GM18873 (cell line): ENCODE results near the gene GNG4.
A peak's percentile ranks its signal among the peaks of the same experiment; 100 is the strongest.
"Not testable (repeated sequence)": the region's sequence is repeated elsewhere in the genome, so short reads cannot be mapped to it uniquely, and the experiment has no call there.

Experiments used
- ATAC-seq: cut with Tn5 transposase; IDR thresholded peaks from one replicate; pipeline ENCODE4 v1.9.1; 2021; ENCODE audit warnings: mild to moderate bottlenecking, moderate library complexity, moderate number of reproducible peaks; ENCODE audit not compliant: unreplicated experiment, low FRiP score

The GNG4 gene

DNA sequence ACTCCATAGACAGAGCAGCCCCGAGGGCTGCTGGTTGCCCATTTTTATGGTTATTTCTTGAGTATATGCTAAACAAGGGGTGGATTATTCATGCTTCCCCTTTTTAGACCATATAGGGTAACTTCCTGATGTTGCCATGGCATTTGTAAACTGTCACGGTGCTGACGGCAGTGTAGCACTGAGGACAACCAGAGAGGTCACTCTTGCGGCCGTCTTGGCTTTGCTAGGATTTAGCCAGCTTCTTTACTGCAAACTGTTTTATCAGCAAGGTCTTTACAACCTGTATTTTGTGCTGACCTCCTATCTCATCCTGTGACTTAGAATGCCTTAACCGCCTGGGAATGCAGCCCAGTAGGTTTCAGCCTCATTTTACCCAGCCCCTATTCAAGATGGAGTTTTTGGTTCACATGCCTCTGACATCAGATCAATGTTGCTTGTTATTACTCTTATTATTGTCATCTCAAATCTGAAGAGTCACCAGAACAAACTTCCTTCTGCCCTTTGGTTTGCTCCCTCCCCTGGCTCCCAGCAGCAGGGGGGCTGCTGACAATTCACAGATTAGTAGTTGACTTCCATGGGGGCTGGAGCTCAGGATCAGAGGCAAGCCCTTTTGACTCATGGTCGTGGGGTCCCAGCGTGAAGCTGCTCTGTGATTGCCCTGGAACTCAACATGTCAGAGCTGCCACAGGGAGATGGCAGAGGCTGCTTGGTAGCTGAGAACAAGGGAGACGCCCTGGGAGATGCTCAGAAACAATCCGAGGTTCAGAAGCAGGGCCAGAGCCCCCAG lies 103.0 kb downstream of the GNG4 start:
- not testable (repeated sequence) for ATAC-seq

DNA sequence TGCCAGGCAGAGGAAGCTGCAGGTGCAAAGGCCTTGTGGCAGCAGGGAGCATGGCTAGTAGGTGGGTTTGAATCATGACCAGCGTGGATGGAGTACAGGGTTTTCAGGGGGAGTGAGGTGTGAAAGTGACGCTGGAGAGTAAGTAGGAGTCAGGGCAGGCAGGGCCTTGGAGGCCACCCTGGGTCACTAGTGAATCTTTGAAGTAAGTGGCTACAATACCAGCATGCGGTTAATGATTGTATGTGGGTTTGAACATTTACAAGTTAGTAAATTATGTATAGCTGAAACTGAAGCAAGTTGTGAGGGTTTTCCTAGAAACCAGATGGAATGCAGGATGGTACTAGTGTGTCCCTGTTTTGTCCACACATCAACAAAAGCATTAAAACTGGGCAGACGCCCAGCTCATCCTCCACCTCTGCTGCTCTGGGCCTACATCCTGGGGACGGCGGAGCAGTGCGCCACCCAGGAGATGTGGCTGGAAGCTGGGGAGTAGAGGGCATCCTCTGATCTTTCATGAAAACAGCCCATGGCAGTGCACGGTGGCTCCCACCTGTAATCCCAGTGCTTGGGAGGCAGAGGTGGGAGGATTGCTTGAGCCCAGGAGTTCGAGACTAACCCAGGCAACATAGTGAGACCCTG lies 104.2 kb downstream of the GNG4 start:
- ATAC-seq: no peak

DNA sequence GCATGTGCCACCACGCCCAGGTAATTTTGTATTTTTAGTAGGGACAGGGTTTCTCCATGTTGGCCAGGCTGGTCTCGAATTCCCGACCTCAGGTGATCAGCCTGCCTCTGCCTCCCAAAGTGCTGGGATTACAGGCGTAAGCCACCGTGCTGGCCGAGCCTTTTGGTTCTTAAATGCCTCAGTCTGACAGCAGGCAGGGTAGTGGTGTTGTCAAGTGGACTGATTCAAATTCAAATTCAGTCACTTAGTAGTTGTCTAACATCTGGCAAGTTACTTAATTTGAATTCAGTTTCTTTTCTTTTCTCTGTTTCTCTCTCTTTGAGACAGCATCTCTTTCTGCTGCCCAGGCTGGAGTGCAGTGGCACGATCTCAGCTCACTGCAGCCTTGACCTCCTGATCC lies 106.7 kb downstream of the GNG4 start:
- not testable (repeated sequence) for ATAC-seq

DNA sequence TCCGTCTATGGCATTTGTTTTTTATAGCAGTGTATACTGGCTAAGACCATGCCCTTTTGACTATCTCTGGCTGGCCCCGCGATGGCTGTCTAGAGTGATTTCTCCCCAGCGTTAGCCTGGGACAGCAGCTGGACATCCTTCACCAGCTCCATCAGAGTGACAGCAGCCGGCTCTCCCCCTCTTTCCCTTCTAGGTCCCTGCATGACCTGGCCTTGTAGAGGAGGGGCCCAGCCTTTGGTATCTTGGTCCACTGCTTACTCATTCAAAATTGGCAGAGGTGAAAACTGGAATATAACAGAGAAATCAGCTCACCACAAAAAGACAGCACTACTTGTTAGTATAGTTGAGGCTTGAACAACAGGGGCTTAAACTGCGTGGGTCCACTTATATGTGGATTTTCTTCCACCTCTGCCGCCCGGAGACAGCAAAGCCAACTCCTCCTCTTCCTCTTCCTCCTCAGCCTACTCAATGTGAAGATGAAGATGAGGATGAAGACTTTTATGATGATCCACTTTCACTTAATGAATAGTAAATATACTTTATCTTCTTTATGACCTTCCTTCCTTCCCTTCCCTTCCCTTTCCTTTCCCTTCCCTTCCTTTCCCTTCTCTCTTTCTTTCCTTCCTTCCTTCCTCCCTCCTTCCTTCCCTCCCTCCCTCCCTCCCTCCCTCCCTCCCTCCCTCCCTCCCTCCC lies 116.0 kb downstream of the GNG4 start:
- ATAC-seq: no peak

DNA sequence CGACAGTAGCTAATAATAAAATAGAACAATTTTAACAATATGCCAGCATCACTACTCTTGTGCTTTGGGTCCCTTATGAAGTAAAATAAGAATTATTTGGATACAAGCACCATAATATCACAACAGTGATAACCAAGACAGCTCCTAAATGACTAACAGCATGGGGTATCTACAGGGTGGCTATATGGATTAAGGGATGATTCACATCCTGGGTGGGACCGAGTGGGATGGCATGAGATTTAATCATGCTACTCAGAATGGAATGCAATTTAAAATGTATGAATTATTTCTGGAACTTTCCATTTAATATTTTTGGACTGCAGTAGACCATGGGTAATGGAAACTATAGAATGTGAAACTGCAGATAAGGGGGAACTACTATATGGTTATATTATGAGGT lies 117.2 kb downstream of the GNG4 start:
- ATAC-seq: no peak

DNA sequence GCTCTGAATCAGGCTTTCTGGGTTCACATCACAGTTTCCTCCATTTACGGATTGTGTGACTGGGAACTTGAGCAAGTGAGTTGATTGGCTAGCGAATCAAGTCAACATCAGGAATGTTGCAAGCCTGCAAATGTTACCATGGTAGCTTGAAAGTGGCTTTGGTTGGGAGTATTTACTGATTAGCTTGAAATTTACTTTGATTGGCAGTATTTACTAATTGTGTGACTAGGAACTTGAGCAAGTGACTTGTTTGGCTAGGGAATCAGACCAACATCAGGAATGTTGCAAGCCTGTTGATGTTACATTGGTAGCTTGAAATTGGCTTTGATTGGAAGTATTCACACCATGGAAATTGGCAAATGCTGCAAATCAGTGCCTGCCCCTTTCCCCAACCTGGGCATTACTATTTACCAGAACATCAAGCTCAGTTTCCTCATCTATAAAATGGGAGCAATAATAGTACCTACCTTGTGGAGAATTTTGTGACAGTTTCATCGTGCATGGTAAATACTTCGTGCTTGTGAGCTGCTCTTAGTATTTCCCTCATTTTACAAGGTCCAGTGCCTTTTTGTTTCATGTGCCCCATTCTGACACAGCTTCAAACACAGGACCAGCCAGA lies 122.3 kb downstream of the GNG4 start:
- ATAC-seq: no peak

DNA sequence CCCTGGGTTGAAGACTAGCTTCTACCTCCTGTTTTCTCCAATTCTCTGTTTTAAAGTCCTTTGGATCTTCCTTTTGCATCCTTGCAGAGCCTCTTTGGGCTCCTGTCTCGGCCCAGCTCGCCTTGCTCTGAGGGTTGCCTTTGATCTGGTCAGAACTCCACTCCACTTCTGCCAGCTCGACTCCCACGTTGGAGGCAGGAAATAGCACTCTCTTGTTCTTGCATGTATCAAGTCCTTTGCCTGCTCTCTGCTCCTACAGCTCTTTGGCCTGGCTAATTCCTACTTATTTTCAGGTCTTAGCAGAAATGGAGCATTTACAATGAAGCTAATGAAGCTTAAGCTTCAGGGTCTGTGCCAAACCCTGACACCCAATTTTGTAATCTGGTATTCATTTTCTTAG lies 124.3 kb downstream of the GNG4 start:
- no peak for ATAC-seq

DNA sequence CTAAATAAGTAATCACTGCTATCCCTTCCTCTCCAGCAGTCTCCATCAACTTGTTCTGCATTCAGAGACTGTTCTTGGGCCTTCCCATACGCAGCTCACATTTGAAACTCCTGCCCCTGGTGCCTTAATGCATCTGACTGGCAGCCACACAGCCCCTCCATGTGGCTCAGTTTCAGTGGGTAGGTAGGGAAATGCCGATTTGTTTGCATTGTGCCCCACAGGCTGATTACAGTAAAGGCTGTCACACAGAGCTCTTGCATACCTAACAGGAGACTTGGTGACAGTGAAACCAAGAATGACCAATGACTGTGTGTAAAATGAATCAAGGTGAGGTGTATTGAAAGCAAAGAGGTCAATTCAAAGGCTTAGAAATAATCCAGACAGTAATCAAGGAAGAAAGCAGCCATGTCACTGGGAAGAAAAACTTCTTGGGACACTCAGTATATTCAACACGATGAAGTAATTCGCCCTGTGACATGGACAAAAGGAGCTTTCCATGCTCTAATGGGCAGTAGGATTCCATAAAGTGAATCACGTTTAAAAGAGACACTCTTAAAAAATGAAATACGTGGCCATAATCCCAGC lies 132.6 kb downstream of the GNG4 start:
- peak; percentile 62 for ATAC-seq

DNA sequence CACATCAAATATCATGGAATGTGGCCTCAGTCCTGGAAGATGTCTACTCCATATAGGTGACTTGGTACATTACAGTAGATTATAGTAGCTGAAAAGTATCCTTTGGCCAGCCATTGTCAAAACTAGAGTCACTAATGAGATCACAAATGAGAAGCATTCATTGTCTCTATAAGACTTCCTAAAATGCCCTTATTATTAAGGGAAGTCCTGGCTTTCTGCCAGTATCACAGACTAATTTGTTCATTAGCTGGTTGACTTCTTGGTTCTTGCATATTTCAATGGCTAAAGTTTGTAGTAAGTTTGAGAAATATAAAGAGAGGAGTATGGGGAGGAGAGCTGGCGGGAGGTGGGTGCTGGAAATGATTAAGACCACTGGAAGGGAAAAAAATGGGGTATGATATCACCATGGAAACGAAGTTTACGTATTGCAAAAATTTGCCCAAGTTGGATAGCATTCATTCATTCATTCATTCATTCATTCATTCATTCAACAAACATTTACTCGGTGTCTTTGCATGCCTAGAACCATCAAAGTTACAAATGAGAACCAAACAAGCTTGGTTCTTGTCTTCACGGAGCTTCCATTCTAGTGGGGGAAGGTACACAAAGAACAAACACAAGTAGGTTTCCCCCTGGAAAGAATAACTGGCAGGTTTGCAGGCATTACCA lies 133.6 kb downstream of the GNG4 start:
- no peak for ATAC-seq

DNA sequence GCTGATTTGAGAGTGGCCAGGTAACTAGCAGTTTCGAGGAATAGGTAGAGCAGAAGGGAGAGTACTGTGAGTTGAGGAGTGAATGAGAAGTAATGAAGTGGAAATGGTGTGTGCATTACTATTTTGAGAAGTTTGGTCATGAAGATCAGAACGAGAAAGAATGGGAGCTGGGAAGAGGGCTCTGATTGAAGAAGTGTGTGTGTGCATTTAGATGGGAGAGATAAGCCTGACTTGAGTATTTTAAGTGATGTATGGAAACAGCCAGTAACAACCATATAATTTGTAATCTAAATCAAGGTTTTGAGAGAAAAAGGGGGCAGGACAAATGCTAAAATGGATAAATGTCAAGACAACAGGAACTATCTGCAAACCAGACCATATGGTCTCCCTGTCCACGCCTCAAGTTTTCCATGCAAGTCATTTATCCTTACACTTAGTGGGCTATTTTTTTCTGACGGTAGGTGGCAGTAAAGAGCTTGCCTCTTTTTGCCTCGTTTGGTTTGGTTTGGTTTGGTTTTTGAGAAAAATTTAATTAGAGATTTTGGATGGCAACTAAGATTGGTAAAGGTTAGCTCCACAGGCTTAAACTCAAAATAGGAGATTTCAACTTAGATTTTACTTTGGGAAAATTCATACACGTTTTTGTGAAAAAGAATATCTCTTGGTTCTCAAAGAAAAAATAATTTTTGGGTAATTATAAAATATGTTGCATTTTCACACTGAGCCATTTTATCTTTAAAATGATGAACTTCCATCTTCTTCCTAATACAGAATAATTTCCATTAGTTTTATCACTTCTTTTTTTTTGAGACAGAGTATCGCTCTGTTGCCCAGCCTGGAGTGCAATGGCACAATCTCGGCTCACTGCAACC lies 135.9 kb downstream of the GNG4 start:
- ATAC-seq: no peak

DNA sequence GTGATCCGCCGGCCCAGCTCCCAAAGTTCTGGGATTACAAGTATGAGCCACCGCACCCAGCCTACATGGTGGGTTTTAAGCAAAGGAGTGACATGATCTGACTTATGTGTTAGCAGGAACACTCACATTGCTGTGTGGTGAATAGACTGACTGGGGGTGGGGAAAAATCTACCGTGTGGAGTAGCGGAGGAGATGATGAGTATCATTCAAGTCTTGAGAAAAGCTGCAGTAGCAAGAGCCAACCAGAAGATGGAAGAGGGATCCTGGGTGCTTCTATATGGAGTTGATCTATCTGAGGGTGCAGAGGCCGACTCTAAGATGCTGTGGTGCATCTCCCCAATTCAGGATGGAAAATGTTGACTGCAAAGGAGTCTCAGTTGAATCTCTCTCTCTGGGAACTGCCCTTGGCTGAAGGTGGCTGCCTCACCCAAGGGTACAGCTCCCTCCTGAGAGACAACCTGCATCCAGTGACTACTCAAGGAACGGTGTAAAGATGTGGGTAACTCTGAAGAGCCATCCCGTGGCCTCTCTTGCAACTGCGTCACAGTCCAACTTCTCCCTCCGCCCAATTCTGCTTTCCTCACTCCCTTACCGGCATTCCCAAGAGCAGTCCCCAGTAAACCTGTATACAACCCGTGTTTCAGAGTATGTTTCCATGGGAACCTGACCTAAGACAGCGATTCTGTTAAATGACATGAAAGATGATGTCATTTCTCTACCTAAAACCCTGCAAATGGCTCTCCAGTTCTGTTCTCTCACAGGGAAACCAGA lies 137.9 kb downstream of the GNG4 start:
- ATAC-seq: no peak

DNA sequence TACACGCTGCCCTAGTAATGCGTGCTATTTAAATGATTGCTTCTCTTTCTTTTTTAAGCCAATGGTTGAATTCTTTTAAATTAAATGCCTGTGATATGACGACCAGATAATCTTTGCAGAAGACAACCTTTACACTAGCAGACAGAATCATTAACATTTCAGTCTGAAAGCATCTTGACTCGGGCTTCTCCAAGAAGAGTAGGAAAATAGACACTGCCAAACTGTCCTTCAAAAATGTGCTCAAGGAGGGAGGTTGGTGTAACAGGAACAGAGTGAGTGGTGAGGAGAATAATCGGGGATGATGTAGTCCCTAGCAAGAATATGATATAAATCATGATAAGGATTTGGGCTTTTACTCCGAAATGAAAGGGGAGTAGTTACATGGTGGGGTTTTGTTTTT lies 138.8 kb downstream of the GNG4 start:
- ATAC-seq: no peak

DNA sequence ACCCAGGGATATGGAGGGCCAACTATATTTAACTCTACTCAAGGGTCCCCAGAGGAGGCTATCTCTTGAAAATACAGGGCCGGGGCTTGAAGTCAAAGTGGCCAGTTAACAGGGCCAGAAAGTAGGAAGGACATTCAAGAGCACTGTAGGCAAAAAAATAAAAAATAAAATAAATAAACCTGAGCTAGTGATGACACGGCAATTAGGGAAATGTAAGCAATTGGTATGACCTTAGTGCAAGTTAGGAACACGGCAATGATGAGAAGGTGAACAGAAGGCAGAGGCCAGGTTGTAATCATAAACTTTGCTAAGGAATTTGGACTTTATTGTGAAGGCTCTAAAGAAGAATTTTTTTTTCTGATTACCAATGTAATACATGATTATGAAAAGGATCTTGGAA lies 142.0 kb downstream of the GNG4 start:
- no peak for ATAC-seq

DNA sequence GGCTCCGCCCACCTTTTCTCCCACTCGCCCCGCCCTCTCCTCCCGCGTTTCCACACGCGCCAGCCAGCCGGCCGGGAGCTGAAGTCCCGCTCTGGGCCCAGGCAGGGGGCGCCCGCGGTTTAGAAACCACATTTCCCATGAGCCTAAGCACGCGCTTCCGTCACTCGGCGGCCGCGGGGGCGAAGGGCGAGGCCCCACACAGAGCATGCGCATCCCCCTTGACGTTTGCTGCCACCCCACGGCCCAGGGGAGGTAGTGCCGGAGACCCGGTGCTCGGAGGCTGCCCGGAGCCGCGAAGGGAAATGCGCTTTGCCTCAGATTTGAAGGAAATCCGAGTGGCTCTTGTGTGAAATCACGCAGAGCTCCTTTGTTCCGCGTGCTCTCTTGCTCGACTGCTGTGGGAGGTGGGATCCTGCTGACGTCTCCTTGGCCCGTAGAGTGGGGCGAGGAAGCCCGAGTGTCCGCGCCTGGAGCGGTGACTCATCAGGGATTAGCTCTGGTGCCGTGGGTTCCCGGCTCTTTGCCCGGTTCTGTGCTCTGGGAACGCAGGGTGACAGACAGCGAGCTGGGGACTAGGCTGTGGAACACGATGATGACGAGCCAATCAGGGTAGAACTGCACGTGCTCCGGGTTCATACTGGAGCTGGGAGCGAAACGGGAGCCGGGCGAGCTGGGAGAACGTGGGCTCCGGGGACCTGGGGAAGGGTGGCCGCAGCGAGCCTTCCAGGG lies 144.9 kb downstream of the GNG4 start:
- peak; percentile 88 for ATAC-seq

DNA sequence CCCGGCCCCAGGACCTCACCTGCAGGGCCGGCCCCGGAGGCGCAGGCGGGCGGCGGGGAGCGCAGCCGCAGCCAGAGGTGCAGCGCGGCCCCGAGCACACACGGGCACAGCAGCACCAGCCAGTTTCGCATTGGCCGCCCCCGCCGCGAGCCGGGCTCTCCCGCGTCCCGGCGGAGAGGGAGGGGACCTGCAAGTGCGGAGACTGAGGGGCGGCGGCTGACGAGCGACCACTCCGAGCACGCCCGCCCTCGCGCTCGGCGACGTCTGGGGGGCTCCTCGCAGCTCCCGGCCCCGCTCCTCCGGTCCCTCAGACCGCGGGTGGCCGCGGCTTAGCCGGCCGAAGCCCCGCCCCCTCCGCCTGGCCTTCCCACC lies 145.5 kb downstream of the GNG4 start, which contains the start of gene B3GALNT2:
TSS of gene B3GALNT2 (minus strand) at position 331 of the 372 bp plus-strand sequence. CDS start at position 131, 200 bp downstream.
- peak; percentile 27 for ATAC-seq

DNA sequence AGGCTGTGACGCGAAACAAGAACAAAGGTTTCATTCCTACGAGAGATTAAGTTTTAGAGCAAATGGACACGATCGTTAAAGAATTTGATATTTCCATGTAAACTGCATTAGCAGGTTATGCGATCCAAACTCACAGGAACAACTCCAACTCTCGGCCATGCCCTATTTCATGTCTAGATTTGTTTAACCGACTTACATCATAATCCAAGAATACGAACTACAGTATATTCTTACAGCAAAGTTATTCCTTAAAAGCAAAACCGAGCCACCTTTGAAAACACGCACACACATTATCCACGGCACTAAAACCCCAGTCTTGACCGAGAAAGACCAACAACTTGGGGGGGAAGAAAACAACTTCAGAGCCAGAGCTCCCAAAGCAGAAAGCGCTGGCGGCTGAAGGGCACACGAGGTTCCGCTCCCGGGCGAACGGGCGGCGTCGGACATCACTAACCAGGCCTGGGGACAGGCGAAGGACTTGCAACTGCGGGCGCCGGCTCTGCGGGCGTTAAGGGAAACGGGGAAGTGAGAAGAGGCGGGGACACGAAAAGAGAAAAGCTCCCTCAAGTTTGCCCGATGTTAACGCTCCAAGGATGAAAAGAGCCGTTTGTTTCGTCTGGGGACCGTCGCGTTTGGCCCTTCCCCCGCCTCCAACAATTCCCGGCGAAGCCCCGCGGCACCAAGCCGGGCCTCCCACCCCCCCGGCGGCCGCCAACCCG lies 146.0 kb downstream of the GNG4 start:
- ATAC-seq: no peak
